WTC11 (cell line): Measurements from ENCODE around the gene MYO15A.

Experiments used
- CTCF ChIP-seq: fragments of 200-600 bp; IDR thresholded peaks from 2 replicates; pipeline ENCODE4 v1.8.0; 2022; ENCODE audit warnings: antibody characterized with exemption
- RELA ChIP-seq: sonication (generic); formaldehyde crosslinking; IDR thresholded peaks from 2 replicates; pipeline ENCODE4 v1.8.1; 2022; ENCODE audit warnings: missing genetic modification reagents, mild to moderate bottlenecking, borderline replicate concordance
- ZBTB21 ChIP-seq: sonication (generic); formaldehyde crosslinking; IDR thresholded peaks from 2 replicates; pipeline ENCODE4 v1.8.1; 2023; ENCODE audit warnings: mild to moderate bottlenecking, missing genetic modification reagents, borderline replicate concordance

GRCh38 chr17:18084256-18084655 is 24.3 kb upstream of the MYO15A start:
- TF ChIP-seq RELA (no peak), ZBTB21 (CRISPR knock-in tag) (no peak), CTCF (no peak)
